ENCODE data around the gene UBE2E2.

The UBE2E2 gene

GRCh38 chr3:23533996-23534395 is 330.9 kb downstream of the UBE2E2 start:
- DNase-seq (ENCODE audit: low read depth): no peak
- no peak for TF ChIP-seq CTCF (IDR thresholded peaks at IDR 0.05; ENCODE audit: low read depth, low read length, missing control alignments)
- H3K4me3 ChIP-seq (ENCODE audit: low read depth, low read length): no peak overlapping the region

- no peak for DNase-seq (ENCODE audit: low read depth)
- H3K4me3 ChIP-seq (ENCODE audit: low read depth, low read length): no peak overlapping the region
- TF ChIP-seq CTCF (IDR thresholded peaks at IDR 0.05; ENCODE audit: low read depth, low read length, missing control alignments): no peak
Observed at GRCh38 chr3:23537101-23537551, 334.0 kb downstream of the UBE2E2 start.

GRCh38 chr3:23539185-23539584 is 336.1 kb downstream of the UBE2E2 start:
- no peak for DNase-seq (ENCODE audit: low read depth)
- H3K4me3 ChIP-seq (ENCODE audit: low read depth, low read length): no peak overlapping the region
- no peak for TF ChIP-seq CTCF (IDR thresholded peaks at IDR 0.05; ENCODE audit: low read depth, low read length, missing control alignments)

- no peak overlapping the region for H3K4me3 ChIP-seq (ENCODE audit: low read depth, low read length)
- TF ChIP-seq CTCF (IDR thresholded peaks at IDR 0.05; ENCODE audit: low read depth, low read length, missing control alignments): no peak
- no peak for DNase-seq (ENCODE audit: low read depth)
Observed at GRCh38 chr3:23540600-23540999, 337.5 kb downstream of the UBE2E2 start.

- no peak for TF ChIP-seq CTCF (IDR thresholded peaks at IDR 0.05; ENCODE audit: low read depth, low read length, missing control alignments)
- no peak overlapping the region for H3K4me3 ChIP-seq (ENCODE audit: low read depth, low read length)
- no peak for DNase-seq (ENCODE audit: low read depth)
Observed at GRCh38 chr3:23542079-23542478, 339.0 kb downstream of the UBE2E2 start.

- no peak overlapping the region for H3K4me3 ChIP-seq (ENCODE audit: low read depth, low read length)
- no peak for TF ChIP-seq CTCF (IDR thresholded peaks at IDR 0.05; ENCODE audit: low read depth, low read length, missing control alignments)
- DNase-seq (ENCODE audit: low read depth): no peak
Observed at GRCh38 chr3:23546181-23546580, 343.1 kb downstream of the UBE2E2 start.

- H3K4me3 ChIP-seq (ENCODE audit: low read depth, low read length): no peak overlapping the region
- DNase-seq (ENCODE audit: low read depth): no peak
- no peak for TF ChIP-seq CTCF (IDR thresholded peaks at IDR 0.05; ENCODE audit: low read depth, low read length, missing control alignments)
Observed at GRCh38 chr3:23547905-23548650, 345.0 kb downstream of the UBE2E2 start.
